Measurements from ENCODE around the gene FBXW10B. TPM values are rescaled to one million over a fixed set of nuclear protein-coding genes. Genes with fewer than 3 reads are reported as not detected.

FBXW10B gene, protein sequence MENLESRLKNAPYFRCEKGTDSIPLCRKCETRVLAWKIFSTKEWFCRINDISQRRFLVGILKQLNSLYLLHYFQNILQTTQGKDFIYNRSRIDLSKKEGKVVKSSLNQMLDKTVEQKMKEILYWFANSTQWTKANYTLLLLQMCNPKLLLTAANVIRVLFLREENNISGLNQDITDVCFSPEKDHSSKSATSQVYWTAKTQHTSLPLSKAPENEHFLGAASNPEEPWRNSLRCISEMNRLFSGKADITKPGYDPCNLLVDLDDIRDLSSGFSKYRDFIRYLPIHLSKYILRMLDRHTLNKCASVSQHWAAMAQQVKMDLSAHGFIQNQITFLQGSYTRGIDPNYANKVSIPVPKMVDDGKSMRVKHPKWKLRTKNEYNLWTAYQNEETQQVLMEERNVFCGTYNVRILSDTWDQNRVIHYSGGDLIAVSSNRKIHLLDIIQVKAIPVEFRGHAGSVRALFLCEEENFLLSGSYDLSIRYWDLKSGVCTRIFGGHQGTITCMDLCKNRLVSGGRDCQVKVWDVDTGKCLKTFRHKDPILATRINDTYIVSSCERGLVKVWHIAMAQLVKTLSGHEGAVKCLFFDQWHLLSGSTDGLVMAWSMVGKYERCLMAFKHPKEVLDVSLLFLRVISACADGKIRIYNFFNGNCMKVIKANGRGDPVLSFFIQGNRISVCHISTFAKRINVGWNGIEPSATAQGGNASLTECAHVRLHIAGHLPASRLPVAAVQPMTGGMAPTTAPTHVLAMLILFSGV
- total RNA-seq = 1.6 and 6.7 TPM in 2 replicates

DNA sequence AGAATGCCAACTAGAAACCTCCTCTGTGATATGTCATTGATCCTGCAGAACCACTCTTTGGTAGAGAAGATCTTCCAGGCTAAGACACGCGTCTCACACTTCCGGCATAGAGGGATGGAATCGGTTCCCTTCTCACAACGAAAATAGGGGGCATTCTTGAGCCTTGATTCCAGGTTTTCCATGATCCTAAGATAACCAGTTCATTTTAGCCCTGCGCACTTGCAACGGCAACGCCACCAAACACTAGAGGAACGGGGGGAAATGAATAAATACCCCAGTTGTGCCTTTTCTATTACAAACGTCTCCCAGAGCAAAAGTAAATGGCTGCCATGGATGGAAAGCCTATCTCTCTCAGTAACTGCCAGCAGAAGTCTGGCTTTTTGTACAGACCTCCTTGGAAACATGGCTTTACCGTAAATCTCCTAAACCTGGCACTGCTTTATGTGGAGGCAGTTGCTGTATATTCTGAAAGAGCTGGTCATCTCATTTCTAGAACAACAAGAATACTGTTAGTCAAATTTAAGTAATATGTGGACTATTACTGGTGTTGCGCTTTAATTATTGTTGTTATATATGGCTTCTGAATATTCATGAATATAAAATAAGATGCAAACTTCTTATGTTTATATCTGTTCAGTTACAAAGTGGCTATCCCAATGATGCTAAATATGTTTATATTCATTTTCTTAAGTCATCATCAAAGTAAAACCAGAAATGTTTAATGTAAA lies at the start of gene FBXW10B:
TSS of gene FBXW10B (minus strand) at position 374 of the 728 bp plus-strand sequence. CDS start at position 182, 192 bp downstream.

Small RNA genes within 50 kb of the gene (small RNA-seq; reads per million reads assigned to genes)
- not detected for gene AC005838.1
- gene RF00090 = not detected

Other genes with a start within 250 kb of the FBXW10B start
- gene CDRT4, start 152.1 kb downstream of the FBXW10B start, total RNA-seq = 1.5 and 4.4 TPM in 2 replicates
- gene TVP23C, start 56.2 kb downstream of the FBXW10B start, total RNA-seq = 34.5 and 38.0 TPM in 2 replicates
- 87.1 and 128 TPM in 2 replicates for gene TRIM16, start 64.6 kb upstream of the FBXW10B start, total RNA-seq
- gene ZNF286A, start 80.0 kb upstream of the FBXW10B start, total RNA-seq = 43.0 and 44.0 TPM in 2 replicates
- under 0.01 TPM in 1 of 2 replicates, not detected in the other for gene TBC1D26, start 112.6 kb upstream of the FBXW10B start, total RNA-seq